HepG2 (cell line): ENCODE data around the gene PALM. TPM values are rescaled to one million over a fixed set of nuclear protein-coding genes. Genes with fewer than 3 reads are reported as not detected.

ENCODE experiments used
- CENPBD1 ChIP-seq: sonication (generic); formaldehyde crosslinking; IDR thresholded peaks from 2 replicates; pipeline ENCODE4 v1.8.0; 2022; ENCODE audit warnings: missing genetic modification reagents, low read depth, mild to moderate bottlenecking, borderline replicate concordance
- DPF2 ChIP-seq: sonication (generic); formaldehyde crosslinking; IDR thresholded peaks from 2 replicates; pipeline ENCODE4 v1.4.0; 2020; ENCODE audit warnings: mild to moderate bottlenecking, low read depth, missing genetic modification reagents, borderline replicate concordance
- ELF1 ChIP-seq: sonication (generic); formaldehyde crosslinking; IDR thresholded peaks from 2 replicates; pipeline ENCODE4 v1.4.0; 2020; ENCODE audit warnings: missing genetic modification reagents
- NFRKB ChIP-seq: fragments of 450-650 bp; IDR thresholded peaks from 2 replicates; pipeline ENCODE4 v1.6.1; 2017
- NR1H2 ChIP-seq: sonication (generic); formaldehyde crosslinking; IDR thresholded peaks from 2 replicates; pipeline ENCODE4 v1.8.1; 2022; ENCODE audit warnings: low read depth, missing genetic modification reagents, borderline replicate concordance
- PAX8 ChIP-seq: sonication (generic); formaldehyde crosslinking; IDR thresholded peaks from 2 replicates; pipeline ENCODE4 v1.8.0; 2022; ENCODE audit warnings: mild to moderate bottlenecking, missing genetic modification reagents, borderline replicate concordance
- PHF8 ChIP-seq: sonication (generic); formaldehyde crosslinking; IDR thresholded peaks from 2 replicates; pipeline ENCODE4 v1.5.0; 2020; ENCODE audit warnings: missing genetic modification reagents
- POLR2G ChIP-seq: fragments of 200-400 bp; formaldehyde crosslinking; IDR thresholded peaks from 2 replicates; pipeline ENCODE4 v1.6.1; 2018; ENCODE audit warnings: mild to moderate bottlenecking, low read depth, low read length, moderate library complexity
- REL ChIP-seq: sonication (generic); formaldehyde crosslinking; conservative IDR thresholded peaks from 2 replicates; pipeline ENCODE4 v1.8.0; 2022; ENCODE audit warnings: mild to moderate bottlenecking, missing genetic modification reagents, moderate library complexity
- TBX3 ChIP-seq: fragments of 450-650 bp; IDR thresholded peaks from 2 replicates; pipeline ENCODE4 v1.6.1; 2017; ENCODE audit warnings: antibody characterized with exemption, mild to moderate bottlenecking, inconsistent platforms, borderline replicate concordance
- TCF7 ChIP-seq: sonication (generic); IDR thresholded peaks from 2 replicates; pipeline ENCODE4 v1.6.1; 2016; ENCODE audit warnings: antibody characterized with exemption, low read depth
- ZNF12 ChIP-seq: sonication (generic); formaldehyde crosslinking; IDR thresholded peaks from 2 replicates; pipeline ENCODE4 v1.5.0; 2020; ENCODE audit warnings: missing genetic modification reagents
- ZNF558 ChIP-seq: sonication (generic); formaldehyde crosslinking; IDR thresholded peaks from 2 replicates; pipeline ENCODE4 v1.9.0; 2022; ENCODE audit warnings: mild to moderate bottlenecking, missing genetic modification reagents, borderline replicate concordance
- ZSCAN25 ChIP-seq: sonication (generic); formaldehyde crosslinking; IDR thresholded peaks from 2 replicates; pipeline ENCODE4 v1.8.0; 2022; ENCODE audit warnings: mild to moderate bottlenecking, missing genetic modification reagents
- ZXDC ChIP-seq: sonication (generic); formaldehyde crosslinking; IDR thresholded peaks from 2 replicates; pipeline ENCODE4 v1.5.0; 2020; ENCODE audit warnings: mild to moderate bottlenecking, missing genetic modification reagents
- polyA plus RNA-seq, 8 experiments: library from polyadenylated mRNA; depleted of rRNA in 3 of 8; stranded (reverse) in 7 of 8; unstranded in 1 of 8; fragments of >200 nt; fragmentation: Illumina TruSeq in 4 of 8; extraction: Trizol in 4 of 8; gene quantifications; 2 replicates each; pipeline versions ENCODE4 v1.2.1 to v1.2.3, GENCODE V29; 2011 to 2016; ENCODE audit warnings: low read depth in 4 of 8, missing spikeins in 1 of 8, mixed read lengths in 1 of 8; ENCODE audit not compliant: insufficient read depth in 1 of 8
- total RNA-seq, 5 experiments: library from RNA; depleted of rRNA; stranded (reverse); fragments of >200 nt; fragmentation: Illumina TruSeq; extraction: Trizol; gene quantifications; 2 replicates each; pipeline ENCODE4 v1.2.3, GENCODE V29; 2016; ENCODE audit warnings: low read depth in 1 of 5
- TF ChIP-seq, protein P1 (sequence below): sonication (generic); formaldehyde crosslinking; IDR thresholded peaks from 2 replicates; pipeline ENCODE4 v1.5.1; 2020; ENCODE audit warnings: mild to moderate bottlenecking, missing genetic modification reagents
- TF ChIP-seq, protein P2 (sequence below): sonication (generic); formaldehyde crosslinking; IDR thresholded peaks from 2 replicates; pipeline ENCODE4 v1.8.1; 2023; ENCODE audit warnings: mild to moderate bottlenecking, missing genetic modification reagents
- TF ChIP-seq, protein P3 (sequence below): sonication (generic); formaldehyde crosslinking; IDR thresholded peaks from 2 replicates; pipeline ENCODE4 v1.4.0; 2020; ENCODE audit warnings: missing genetic modification reagents
- TF ChIP-seq, protein P4 (sequence below): sonication (generic); formaldehyde crosslinking; IDR thresholded peaks from 2 replicates; pipeline ENCODE4 v1.8.0; 2022; ENCODE audit warnings: low read depth, missing genetic modification reagents

The PALM gene
- total and polyA plus RNA-seq, 2 of the 13 experiments (the other 11 are each of a cell fraction or from before 2014, with no cell fraction given), result 4.0 to 9.7 TPM

- TF ChIP-seq PAX8 (CRISPR knock-in tag) (no peak), TBX3 (no peak), NR1H2 (CRISPR knock-in tag) (no peak), CENPBD1 (CRISPR knock-in tag) (no peak), POLR2G (peak; percentile 51; the same call in 1 of the 2 replicates), ZNF558 (peak; percentile 45; the same call in 1 of the 2 replicates), ZNF12 (CRISPR knock-in tag) (no peak), TCF7 (no peak), PHF8 (CRISPR knock-in tag) (peak; percentile 58), DPF2 (CRISPR knock-in tag) (no peak), REL (CRISPR knock-in tag) (0 out of 2 replicates have a peak, but pooled peaks have one; percentile 42), ZSCAN25 (CRISPR knock-in tag) (peak; percentile 27; the same call in 1 of the 2 replicates), ELF1 (CRISPR knock-in tag) (peak; percentile 57), NFRKB (no peak), ZXDC (CRISPR knock-in tag) (no peak)
- TF ChIP-seq, protein P1, sequence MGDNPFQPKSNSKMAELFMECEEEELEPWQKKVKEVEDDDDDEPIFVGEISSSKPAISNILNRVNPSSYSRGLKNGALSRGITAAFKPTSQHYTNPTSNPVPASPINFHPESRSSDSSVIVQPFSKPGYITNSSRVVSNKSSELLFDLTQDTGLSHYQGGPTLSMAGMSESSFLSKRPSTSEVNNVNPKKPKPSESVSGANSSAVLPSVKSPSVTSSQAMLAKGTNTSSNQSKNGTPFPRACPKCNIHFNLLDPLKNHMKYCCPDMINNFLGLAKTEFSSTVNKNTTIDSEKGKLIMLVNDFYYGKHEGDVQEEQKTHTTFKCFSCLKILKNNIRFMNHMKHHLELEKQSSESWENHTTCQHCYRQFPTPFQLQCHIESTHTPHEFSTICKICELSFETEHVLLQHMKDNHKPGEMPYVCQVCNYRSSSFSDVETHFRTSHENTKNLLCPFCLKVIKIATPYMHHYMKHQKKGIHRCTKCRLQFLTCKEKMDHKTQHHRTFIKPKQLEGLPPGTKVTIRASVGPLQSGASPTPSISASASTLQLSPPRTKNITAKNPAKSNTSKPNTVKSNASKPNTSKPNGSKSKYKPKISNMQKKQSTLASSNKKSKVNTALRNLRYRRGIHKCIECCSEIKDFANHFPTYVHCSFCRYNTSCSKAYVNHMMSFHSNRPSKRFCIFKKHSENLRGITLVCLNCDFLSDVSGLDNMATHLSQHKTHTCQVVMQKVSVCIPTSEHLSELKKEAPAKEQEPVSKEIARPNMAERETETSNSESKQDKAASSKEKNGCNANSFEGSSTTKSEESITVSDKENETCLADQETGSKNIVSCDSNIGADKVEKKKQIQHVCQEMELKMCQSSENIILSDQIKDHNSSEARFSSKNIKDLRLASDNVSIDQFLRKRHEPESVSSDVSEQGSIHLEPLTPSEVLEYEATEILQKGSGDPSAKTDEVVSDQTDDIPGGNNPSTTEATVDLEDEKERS (CRISPR knock-in tag), result no peak
- TF ChIP-seq, protein P2, sequence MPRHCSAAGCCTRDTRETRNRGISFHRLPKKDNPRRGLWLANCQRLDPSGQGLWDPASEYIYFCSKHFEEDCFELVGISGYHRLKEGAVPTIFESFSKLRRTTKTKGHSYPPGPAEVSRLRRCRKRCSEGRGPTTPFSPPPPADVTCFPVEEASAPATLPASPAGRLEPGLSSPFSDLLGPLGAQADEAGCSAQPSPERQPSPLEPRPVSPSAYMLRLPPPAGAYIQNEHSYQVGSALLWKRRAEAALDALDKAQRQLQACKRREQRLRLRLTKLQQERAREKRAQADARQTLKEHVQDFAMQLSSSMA, result no peak
- TF ChIP-seq, protein P3, sequence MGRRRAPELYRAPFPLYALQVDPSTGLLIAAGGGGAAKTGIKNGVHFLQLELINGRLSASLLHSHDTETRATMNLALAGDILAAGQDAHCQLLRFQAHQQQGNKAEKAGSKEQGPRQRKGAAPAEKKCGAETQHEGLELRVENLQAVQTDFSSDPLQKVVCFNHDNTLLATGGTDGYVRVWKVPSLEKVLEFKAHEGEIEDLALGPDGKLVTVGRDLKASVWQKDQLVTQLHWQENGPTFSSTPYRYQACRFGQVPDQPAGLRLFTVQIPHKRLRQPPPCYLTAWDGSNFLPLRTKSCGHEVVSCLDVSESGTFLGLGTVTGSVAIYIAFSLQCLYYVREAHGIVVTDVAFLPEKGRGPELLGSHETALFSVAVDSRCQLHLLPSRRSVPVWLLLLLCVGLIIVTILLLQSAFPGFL (CRISPR knock-in tag), result no peak
- TF ChIP-seq, protein P4, sequence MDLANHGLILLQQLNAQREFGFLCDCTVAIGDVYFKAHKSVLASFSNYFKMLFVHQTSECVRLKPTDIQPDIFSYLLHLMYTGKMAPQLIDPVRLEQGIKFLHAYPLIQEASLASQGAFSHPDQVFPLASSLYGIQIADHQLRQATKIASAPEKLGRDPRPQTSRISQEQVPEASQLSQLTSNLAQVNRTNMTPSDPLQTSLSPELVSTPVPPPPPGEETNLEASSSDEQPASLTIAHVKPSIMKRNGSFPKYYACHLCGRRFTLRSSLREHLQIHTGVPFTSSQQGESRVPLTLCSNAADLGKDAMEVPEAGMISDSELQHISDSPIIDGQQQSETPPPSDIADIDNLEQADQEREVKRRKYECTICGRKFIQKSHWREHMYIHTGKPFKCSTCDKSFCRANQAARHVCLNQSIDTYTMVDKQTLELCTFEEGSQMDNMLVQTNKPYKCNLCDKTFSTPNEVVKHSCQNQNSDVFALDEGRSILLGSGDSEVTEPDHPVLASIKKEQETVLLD (CRISPR knock-in tag), result 0 out of 2 replicates have a peak, but pooled peaks have one; percentile 24
Measured at GRCh38 chr19:662207-662961, 46.4 kb upstream of the PALM start (continued).
